NK-92 (cell line): ENCODE data around the gene SERINC2.
"Not testable (repeated sequence)": the region's sequence is repeated elsewhere in the genome, so short reads cannot be mapped to it uniquely, and the experiment has no call there.

Source experiments
- DNase-seq: peaks from one replicate; lab custom pipeline; 2025; ENCODE audit not compliant: unreplicated experiment; lab: John Stamatoyannopoulos, UW

SERINC2 gene

GRCh38 chr1:31458287-31458896 lies 45.4 kb downstream of the SERINC2 start:
- DNase-seq: no peak

GRCh38 chr1:31460027-31460426 lies 47.0 kb downstream of the SERINC2 start:
- DNase-seq: no peak

GRCh38 chr1:31467005-31467674 lies 54.1 kb downstream of the SERINC2 start:
- no peak for DNase-seq

GRCh38 chr1:31470794-31471315 lies 57.8 kb downstream of the SERINC2 start:
- no peak for DNase-seq

- DNase-seq: not testable (repeated sequence)
Observed at GRCh38 chr1:31471452-31472313, 58.7 kb downstream of the SERINC2 start.

GRCh38 chr1:31472314-31472651 lies 59.3 kb downstream of the SERINC2 start:
- DNase-seq: not testable (repeated sequence)

GRCh38 chr1:31472673-31473072 lies 59.7 kb downstream of the SERINC2 start:
- not testable (repeated sequence) for DNase-seq

- not testable (repeated sequence) for DNase-seq
Observed at GRCh38 chr1:31473508-31473907, 60.5 kb downstream of the SERINC2 start.

GRCh38 chr1:31474567-31474966 lies 61.6 kb downstream of the SERINC2 start:
- DNase-seq: not testable (repeated sequence)

- DNase-seq: no peak
Observed at GRCh38 chr1:31476891-31477846, 64.2 kb downstream of the SERINC2 start.

- DNase-seq: no peak
Observed at GRCh38 chr1:31478167-31478566, 65.2 kb downstream of the SERINC2 start.

- no peak for DNase-seq
Observed at GRCh38 chr1:31479811-31480210, 66.8 kb downstream of the SERINC2 start.

GRCh38 chr1:31480426-31480825 lies 67.4 kb downstream of the SERINC2 start:
- DNase-seq: not testable (repeated sequence)

- no peak for DNase-seq
Observed at GRCh38 chr1:31482482-31483011, 69.5 kb downstream of the SERINC2 start.

- DNase-seq: no peak
Observed at GRCh38 chr1:31483012-31483946, 70.3 kb downstream of the SERINC2 start.
